Measurements from ENCODE around the gene UGGT2. TPM values are rescaled to one million over a fixed set of nuclear protein-coding genes. Genes with fewer than 3 reads are reported as not detected.
"Not testable (repeated sequence)": the region's sequence is repeated elsewhere in the genome, so short reads cannot be mapped to it uniquely, and the experiment has no call there.

Gene UGGT2
- total RNA-seq, 4 donors from 2014 or later = 7.7 to 35.3 (median 11.1) TPM

DNA sequence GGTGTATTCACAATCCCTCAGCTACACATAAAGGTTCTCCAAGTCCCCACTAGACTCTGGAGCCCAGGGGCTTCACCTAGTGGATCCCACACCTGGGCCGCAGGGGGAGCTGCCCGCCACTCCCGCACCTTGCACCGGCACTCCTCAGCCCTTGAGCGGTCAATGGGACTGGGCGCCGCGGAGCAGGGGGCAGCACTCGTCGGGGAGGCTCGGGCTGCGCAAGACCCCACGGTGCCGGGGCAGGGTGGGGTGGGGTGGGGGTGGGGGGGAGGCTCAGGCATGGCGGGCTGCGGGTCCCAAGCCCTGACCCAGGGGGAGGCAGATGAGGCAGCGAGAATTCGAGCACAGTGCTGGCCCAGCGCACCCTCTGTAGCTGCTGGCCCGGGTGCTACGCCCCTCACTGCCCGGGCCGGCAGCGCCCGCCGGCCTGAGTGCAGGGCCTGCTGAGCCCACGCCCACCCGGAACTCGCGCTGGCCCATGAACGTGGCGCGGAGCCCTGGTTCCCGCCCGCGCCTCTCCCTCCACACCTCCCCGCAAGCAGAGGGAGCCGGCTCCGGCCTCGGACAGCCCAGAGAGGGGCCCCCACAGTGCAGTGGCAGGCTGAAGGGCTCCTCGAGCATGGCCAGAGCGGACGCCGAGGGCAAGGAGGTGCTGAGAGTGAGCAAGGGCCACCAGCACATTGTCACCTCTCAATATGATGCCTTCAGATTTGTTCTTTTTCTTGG, 121.7 kb downstream of the UGGT2 start:
- H3K9me3 ChIP-seq = peaks cover 0 to 14% (median 0%) of the 10 kb centered on the region in 3 donors
- H3K4me3 ChIP-seq = no peak overlapping the region
- peaks cover 0 to 30% (median 4%) of the 10 kb centered on the region in 3 donors for H3K36me3 ChIP-seq
- no peak overlapping the region for H3K27ac ChIP-seq
- DNase-seq = no peak
- TF ChIP-seq POLR2A (IDR thresholded peaks at IDR 0.05) = no peak
- TF ChIP-seq, protein P1, sequence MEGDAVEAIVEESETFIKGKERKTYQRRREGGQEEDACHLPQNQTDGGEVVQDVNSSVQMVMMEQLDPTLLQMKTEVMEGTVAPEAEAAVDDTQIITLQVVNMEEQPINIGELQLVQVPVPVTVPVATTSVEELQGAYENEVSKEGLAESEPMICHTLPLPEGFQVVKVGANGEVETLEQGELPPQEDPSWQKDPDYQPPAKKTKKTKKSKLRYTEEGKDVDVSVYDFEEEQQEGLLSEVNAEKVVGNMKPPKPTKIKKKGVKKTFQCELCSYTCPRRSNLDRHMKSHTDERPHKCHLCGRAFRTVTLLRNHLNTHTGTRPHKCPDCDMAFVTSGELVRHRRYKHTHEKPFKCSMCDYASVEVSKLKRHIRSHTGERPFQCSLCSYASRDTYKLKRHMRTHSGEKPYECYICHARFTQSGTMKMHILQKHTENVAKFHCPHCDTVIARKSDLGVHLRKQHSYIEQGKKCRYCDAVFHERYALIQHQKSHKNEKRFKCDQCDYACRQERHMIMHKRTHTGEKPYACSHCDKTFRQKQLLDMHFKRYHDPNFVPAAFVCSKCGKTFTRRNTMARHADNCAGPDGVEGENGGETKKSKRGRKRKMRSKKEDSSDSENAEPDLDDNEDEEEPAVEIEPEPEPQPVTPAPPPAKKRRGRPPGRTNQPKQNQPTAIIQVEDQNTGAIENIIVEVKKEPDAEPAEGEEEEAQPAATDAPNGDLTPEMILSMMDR (IDR thresholded peaks at IDR 0.05) = no peak
- no peaks in the 10 kb centered on the region for H3K4me1 ChIP-seq
- intact Hi-C loops (cut with DNase I) = no loop called here
- no peaks in the 10 kb centered on the region for H3K27me3 ChIP-seq
- WGBS, 2 donors = 96 to 100% methylated on average over 3 to 11 of the region's 44 CpGs

DNA sequence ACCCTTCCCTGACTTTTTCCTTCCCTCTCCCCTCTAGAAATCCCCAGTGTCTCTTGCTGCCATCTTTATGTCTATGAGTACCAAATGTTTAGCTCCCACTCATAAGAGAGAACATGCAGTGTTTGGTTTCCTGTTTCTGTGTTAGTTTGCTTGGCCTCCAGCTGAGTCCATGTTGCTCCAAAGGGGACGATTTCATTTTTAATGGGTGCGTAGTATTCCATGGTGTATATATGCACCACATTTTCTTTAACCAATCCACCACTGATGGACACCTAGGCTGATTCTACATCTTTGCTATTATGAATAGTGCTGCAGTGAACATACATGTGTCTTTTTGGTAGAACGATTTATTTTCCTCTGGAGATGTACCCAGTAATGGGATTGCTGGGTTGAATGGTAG, 123.8 kb downstream of the UGGT2 start:
- H3K9me3 ChIP-seq = peaks cover 0 to 14% (median 0%) of the 10 kb centered on the region in 3 donors
- no peaks in the 10 kb centered on the region for H3K4me1 ChIP-seq
- intact Hi-C loops (cut with DNase I) = no loop called here
- H3K27me3 ChIP-seq = no peaks in the 10 kb centered on the region
- peaks cover 0 to 9% (median 0%) of the 10 kb centered on the region in 3 donors for H3K36me3 ChIP-seq
- H3K27ac ChIP-seq = no peak overlapping the region
- TF ChIP-seq, protein P1 (IDR thresholded peaks at IDR 0.05) = no peak
- no peak for TF ChIP-seq POLR2A (IDR thresholded peaks at IDR 0.05)
- 97 to 98% methylated on average over 3 of the region's 3 CpGs for WGBS, 2 donors
- DNase-seq = no peak
- no peak overlapping the region for H3K4me3 ChIP-seq

GRCh38 chr13:95928367-95928906, 124.8 kb downstream of the UGGT2 start:
- H3K4me1 ChIP-seq; H3K27me3 ChIP-seq; DNase-seq; H3K4me3 ChIP-seq; H3K36me3 ChIP-seq; H3K27ac ChIP-seq; intact Hi-C loops (cut with DNase I): not testable (repeated sequence)
- peaks cover 0 to 14% (median 0%) of the 10 kb centered on the region in 3 donors for H3K9me3 ChIP-seq
- no CpG with 5 or more reads among the region's 36 CpGs for WGBS, 2 donors

DNA sequence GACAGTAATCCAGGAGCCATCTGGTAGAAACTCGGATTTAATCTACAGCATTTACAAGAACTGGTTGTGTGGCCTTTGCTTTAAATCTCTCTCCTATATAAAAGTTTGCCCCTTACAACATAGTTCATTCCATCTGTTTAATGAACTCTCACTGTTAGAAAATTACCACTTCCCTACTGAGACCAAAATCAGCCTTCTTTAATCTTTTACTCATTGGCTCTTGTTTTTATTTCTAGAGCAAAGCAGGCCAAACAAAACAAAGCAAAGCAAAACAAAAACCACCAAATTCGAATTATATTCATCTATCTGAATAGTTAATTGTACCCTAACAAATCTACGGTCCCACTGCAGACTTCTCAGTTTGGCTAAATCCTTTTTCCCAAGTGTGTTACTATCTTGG, 127.0 kb downstream of the UGGT2 start:
- Histone ChIP-seq H3K36me3 (peaks cover 0 to 1% (median 0%) of the 10 kb centered on the region in 3 donors), H3K4me1 (no peaks in the 10 kb centered on the region), H3K9me3 (peaks cover 0 to 14% (median 0%) of the 10 kb centered on the region in 3 donors), H3K27ac (no peak overlapping the region), H3K4me3 (no peak overlapping the region), H3K27me3 (no peaks in the 10 kb centered on the region)
- intact Hi-C loops (cut with DNase I) = no loop called here
- 63 to 74% methylated on average over 3 of the region's 3 CpGs for WGBS, 2 donors
- TF ChIP-seq, protein P1 (IDR thresholded peaks at IDR 0.05) = no peak
- TF ChIP-seq POLR2A (IDR thresholded peaks at IDR 0.05) = no peak
- no peak for DNase-seq

DNA sequence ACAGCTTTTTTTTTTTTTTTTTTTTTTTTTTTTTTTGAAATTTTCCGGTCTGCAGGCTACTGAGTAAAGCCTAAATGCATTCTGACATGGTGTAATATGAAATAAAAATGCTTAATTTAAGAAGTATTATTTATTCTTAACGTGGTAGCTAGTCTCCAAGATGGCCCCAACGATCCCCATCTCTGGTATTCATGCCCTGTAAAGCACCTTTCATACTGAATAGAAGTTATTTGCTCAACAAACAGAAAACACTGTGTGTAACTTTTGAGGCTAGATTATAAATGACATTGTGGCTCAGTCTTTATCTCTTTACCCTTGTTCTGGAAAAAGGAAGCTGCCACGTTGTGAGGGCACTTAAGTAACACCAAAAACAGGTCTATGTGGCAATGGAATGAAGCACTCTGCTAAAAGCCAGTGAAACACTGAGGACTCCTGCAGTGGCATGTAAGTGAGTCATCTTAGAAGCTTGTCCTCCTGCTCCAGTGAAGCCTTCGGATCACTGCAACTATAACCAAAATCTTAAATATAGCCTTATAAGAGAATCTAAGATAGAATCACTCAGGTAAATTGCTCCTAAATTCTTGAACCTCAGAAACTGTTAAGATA, 128.7 kb downstream of the UGGT2 start:
- Histone ChIP-seq H3K4me3 (no peak overlapping the region), H3K27ac (no peak overlapping the region), H3K9me3 (peaks cover 0 to 12% (median 0%) of the 10 kb centered on the region in 3 donors), H3K36me3 (no peaks in the 10 kb centered on the region), H3K4me1 (no peaks in the 10 kb centered on the region), H3K27me3 (no peaks in the 10 kb centered on the region)
- WGBS, 2 donors = 44 to 66% methylated on average over 5 of the region's 5 CpGs
- intact Hi-C loops (cut with DNase I) = no loop called here
- DNase-seq = no peak
- TF ChIP-seq, protein P1 (IDR thresholded peaks at IDR 0.05) = no peak
- no peak for TF ChIP-seq POLR2A (IDR thresholded peaks at IDR 0.05)

Measured in esophagus squamous epithelium (tissue), 5 donors.